Activated CD4-positive, alpha-beta T cell treated with anti-CD3 and anti-CD28 coated beads for 24 hours (primary cell): Measurements from ENCODE around the gene PRKN.

Experiments used
- DNase-seq, 2 donors: peaks; one replicate each; pipeline ENCODE4 v3.0.0-alpha.2; 2020; ENCODE audit warnings: low read depth in 2 of 2

The PRKN gene

DNA sequence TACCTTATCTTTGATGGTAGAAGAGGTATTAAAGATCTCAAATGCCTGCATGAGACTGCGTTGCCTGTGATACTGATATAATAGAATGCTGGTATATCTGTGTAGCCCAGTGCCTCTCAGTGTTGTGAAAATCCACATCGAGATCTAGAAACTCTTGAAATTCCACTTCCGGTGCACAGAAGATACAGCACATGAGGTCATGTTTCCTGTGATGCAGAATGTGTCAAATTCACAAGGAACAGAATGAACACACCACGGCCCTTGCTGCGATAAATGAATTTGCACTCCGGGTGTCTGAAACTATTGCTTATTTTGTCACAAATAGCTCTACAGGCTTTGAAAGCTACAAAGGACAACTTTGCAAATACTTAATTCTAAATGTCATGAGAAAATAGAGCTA, 765.8 kb downstream of the PRKN start:
- DNase-seq: no peak

- DNase-seq: no peak
Measured at GRCh38 chr6:161961046-161961445, 766.5 kb downstream of the PRKN start.

DNA sequence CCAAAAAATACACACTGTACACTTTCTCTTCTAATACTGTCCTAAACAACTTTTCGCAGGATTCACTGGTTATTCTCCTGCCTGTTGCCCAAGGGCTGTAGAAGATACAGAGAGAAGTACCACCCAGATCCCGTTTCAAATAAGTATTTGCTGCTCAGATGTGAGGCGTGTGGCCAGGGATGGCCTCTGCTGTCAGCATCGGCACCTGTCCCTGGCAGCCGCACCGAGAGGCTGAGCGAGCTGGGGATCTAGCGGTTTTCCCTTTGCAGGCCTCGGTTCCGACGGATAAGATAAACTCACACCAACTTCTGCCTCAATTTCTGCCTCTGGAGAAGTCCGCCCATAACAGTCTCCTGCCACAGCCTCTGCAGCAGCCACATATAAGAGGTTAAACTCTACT, 768.5 kb downstream of the PRKN start:
- no peak for DNase-seq

DNA sequence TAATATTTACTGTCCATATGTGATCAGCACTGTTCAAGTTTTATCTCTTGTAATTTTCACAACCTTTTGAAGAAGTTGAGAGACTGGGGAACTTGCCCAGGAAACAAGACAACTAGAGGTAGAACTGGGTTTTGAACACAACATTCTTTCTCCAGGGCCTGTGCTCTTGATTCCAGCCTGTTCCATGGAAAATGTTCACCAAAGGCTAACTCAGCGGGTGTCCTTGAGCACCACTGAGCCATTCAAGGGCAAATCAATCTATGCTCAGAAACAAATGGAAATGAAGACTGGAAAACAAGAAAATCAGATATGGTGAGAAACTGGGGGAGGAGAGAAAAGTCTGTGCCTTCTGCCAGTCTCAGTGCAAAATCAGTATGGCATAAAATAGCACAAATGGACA, 771.5 kb downstream of the PRKN start:
- DNase-seq: no peak

DNA sequence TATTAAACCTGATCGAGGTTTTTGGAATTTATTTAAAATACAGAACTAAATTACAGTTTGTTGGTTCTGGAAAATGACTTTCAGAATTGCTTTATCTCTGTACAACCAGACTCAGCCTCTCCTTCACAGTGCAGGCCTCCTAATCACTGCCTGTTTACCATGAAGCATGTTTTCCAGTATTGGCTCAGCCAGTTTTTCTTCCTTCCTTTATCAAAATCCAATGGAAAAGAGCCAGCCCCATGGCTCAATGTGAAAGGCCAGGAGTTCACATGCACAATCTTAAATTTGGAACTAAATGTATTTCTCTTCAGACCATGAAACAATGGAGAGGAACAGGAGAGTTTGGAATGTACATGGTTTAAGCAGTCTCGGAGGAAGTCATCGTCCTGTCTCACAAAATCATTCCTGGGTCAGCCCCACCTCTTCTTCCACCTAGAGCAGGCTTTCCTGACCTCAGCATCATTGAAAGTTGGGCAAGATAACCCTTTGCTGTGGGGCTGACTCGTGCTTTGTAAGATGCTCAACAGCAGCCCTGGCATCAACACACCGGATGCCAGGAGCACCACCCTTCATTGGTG, 772.8 kb downstream of the PRKN start:
- DNase-seq: no peak

GRCh38 chr6:161954077-161954476, 773.5 kb downstream of the PRKN start:
- DNase-seq: no peak

- no peak for DNase-seq
Measured at GRCh38 chr6:161951126-161951525, 776.4 kb downstream of the PRKN start.

DNA sequence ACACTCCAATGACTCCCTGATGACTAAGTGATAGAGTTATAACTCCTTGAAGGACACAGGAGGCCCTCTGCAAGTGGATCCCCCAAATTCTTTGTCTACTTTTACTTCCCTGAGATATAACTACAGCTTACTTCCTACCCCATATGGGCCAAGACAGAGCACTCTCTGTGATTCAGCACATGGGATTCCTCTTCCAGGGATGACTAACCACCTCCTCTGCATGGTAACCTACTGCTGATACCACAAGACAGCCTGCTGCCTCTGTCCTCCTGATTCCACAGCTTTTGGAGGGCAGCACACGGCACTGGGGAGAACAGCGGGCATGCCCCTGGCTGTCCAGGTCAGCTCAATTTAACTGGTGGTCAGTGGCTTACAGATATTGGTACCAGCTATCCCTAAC, 778.0 kb downstream of the PRKN start:
- DNase-seq: no peak

GRCh38 chr6:161948462-161948861, 779.1 kb downstream of the PRKN start:
- no peak for DNase-seq

GRCh38 chr6:161947371-161947770, 780.2 kb downstream of the PRKN start:
- no peak for DNase-seq

- DNase-seq: no peak
Measured at GRCh38 chr6:161946461-161946860, 781.1 kb downstream of the PRKN start.

GRCh38 chr6:161943561-161943960, 784.0 kb downstream of the PRKN start:
- DNase-seq: no peak

DNA sequence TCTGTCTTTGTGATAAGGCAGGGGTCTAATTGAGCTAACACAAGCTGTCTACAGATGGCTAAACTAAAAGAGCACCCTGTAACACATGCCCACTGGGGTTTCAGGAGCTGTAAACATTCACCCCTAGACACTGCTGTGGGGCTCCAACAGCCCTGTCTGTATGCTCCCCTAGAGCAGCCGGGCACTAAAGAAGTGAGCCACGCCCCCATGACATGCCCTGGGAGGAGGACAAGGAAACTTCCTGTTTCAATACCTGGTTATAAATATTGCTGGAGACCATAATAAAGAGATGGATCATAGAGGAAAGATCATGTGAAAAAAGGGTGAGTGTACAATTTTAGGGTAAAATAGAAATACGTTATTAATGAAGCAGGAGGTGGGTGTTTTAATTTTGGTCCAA, 786.0 kb downstream of the PRKN start:
- no peak for DNase-seq

GRCh38 chr6:161940519-161940918, 787.0 kb downstream of the PRKN start:
- no peak for DNase-seq

GRCh38 chr6:161926324-161926723, 801.2 kb downstream of the PRKN start:
- no peak for DNase-seq

DNA sequence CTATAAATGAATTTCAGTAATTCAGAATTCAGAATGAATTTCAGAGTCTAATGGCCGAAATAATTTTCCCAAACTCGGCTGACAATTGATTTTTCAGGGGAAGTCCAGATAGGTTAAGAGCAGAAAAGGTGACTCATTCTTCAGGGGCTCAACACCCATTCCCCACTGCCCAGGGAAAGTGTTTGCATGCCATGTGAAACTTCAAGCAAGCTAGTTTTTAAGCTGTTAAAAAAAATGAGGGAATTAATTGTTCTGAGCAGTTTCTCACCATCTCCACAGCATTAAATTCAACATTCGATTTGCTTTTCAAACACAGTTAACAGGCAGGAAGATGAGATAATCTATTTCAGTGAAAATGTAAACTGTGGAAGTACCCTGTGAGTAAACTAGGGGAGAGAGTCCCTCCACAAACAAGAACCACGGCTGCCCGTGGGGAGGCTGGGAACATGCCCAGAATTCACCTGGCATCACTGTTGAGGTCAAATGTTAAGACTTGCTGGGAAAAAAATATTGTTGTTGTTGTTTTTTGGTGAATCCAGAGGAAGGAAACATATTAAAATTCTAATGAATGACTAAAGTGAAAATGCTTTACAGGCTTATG, 803.0 kb downstream of the PRKN start:
- DNase-seq: no peak

- no peak for DNase-seq
Measured at GRCh38 chr6:161922631-161923119, 804.9 kb downstream of the PRKN start.

DNA sequence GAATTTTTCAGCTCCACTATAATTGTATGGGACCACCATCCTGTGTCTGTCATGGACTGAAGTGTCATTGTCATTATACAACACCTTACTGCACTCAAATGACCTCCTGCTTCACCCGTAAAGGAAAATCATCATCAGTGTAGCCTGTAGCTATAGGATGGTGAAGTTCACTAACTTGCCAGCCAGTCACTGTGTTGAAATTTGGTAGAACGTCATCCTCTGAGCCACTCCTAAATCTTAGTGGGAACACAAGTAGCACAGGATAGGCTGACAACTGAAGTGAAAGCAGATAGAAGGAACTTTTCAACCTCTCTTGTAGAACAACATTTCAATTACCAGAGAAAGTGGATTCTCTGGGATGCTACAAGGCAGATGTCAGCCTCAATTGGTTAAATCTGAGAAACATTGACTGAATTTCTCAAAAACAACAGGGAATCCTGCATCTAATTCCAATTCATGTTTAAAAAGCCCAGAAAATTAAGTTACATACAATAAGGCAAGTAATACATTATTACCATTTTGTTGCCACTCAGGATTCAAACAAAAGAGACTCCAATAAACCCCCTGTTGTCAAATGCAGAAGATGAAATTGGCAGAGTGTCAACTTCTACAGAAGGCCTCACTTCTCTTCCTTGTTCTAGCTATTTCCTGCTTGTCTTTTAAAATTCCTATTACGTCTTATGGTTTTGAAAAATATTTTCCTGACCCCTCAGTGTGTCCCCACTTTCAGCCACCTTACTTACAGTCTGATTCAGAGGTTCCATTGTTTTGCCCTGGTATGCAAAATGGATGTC, 805.8 kb downstream of the PRKN start:
- DNase-seq: no peak

DNA sequence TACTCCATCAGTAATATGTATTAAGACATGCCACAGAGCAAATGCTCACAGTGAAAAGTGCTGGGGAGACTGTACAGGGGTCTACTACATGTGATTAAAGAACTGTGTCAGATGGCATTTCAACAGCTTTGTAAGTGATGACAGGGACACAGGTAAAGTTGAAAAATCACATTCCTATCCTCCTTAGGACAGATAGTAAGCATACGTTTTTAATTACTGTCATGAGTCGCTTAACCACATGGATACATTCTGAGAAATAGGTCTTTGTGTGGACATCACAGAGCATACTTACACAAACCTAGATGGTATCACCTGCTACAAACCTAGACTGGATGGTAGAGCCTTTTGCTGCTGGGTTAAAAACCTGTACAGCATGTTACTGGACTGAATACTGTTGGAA, 807.9 kb downstream of the PRKN start:
- no peak for DNase-seq

- no peak for DNase-seq
Measured at GRCh38 chr6:161918628-161919205, 808.8 kb downstream of the PRKN start.

GRCh38 chr6:161918109-161918531, 809.4 kb downstream of the PRKN start:
- DNase-seq: no peak

DNA sequence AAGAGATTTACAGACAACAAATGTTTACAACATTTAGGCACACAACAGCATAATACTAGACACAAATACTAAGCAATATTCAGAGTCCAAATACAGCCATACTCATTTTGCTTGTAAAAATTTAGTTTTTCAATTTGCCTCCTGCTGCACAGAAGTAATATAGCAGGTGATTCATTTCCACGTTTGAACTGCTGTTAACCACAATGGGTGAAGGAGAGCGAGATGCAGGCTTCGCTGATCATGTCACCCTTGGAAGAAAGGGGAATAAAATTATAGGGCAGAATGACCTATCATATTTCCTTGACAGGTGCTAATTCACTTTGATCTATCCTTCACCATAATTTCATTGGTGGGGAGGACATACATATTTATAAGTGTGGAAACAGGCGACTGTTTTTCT, 809.9 kb downstream of the PRKN start:
- no peak for DNase-seq
